Measurements from ENCODE around the gene KRT80. TPM values are rescaled to one million over a fixed set of nuclear protein-coding genes. Genes with fewer than 3 reads are reported as not detected.

KRT80 gene
- total and polyA plus RNA-seq, 2 of the 13 experiments (the other 11 are each of a cell fraction or from before 2014, with no cell fraction given), result 0.27 to 0.53 TPM

DNA sequence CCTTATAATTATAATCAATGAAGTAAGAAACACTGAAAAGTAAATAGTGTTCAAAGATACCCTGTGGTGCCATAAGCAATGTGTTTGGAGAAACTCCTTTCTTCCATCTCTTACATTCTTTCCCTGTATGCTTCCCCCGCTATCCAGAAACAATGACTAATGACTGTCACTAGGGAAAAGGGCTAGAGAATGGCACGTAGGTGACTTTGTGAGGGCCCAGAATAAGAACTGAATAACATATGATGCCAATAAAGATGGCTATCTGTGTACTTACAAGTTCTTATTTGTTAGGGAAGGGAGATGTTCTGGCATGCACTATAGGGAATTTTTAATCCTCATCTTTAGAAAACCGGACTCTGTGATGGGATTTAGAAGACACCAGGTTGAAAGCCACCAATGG, 36.6 kb upstream of the KRT80 start:
- no peak for TF ChIP-seq EZH2 (conservative IDR thresholded peaks at IDR 0.05; ENCODE audit: low read depth, low read length)
- DNase-seq (ENCODE audit: low spot score) (no peak), FAIRE-seq (no peak), ATAC-seq (no peak)
- intact Hi-C loops (cut with micrococcal nuclease; ENCODE audit: unreplicated experiment), result no loop called here
- Histone ChIP-seq H3K79me2 (ENCODE audit: insufficient read depth, low read length) (no peaks in the 10 kb centered on the region), H2AFZ (ENCODE audit: low read length) (no peak overlapping the region), H3K4me1 (ENCODE audit: insufficient read depth, low read length) (no peaks in the 10 kb centered on the region), H4K20me1 (ENCODE audit: insufficient read depth, low read length) (no peaks in the 10 kb centered on the region), H3K27me3 (ENCODE audit: control insufficient read depth in 1 of 2, insufficient read depth in 2 of 2, low read length in 2 of 2) (peaks cover 0 to 35% of the 10 kb centered on the region in 2 experiments), H3K9me3 (ENCODE audit: low read length) (no peaks in the 10 kb centered on the region), H3K27ac (ENCODE audit: extremely low read length, insufficient read depth, low read length) (no peak overlapping the region), H3K9ac (ENCODE audit: insufficient read depth, low read depth, low read length) (no peak overlapping the region), H3K36me3 (replicated peaks in 1 of 2; ENCODE audit: control insufficient read depth in 1 of 2, insufficient read depth in 2 of 2, low read length in 2 of 2) (no peaks in the 10 kb centered on the region), H3K4me3 (replicated peaks in 1 of 3; ENCODE audit: insufficient read depth in 1 of 3, low read depth in 2 of 3, low read length in 3 of 3) (no peak overlapping the region), H3K4me2 (ENCODE audit: low read depth, low read length) (no peak overlapping the region)
- ChIA-PET CTCF (ENCODE audit: low intra/inter-chr PET ratio, low total read pairs) (no interaction called here), POLR2A (no interaction called here)
- WGBS (ENCODE audit: low lambda C conversion rate), result 1% methylated on average over 3 of the region's 3 CpGs
- no TSS peak for BruUV-seq (replicated peaks)
- in situ Hi-C loops (cut with HindIII; ENCODE audit: extremely low pct_ligation_motif_present, low pct_unique_long_range_greater_than_20kb), result no loop called here

DNA sequence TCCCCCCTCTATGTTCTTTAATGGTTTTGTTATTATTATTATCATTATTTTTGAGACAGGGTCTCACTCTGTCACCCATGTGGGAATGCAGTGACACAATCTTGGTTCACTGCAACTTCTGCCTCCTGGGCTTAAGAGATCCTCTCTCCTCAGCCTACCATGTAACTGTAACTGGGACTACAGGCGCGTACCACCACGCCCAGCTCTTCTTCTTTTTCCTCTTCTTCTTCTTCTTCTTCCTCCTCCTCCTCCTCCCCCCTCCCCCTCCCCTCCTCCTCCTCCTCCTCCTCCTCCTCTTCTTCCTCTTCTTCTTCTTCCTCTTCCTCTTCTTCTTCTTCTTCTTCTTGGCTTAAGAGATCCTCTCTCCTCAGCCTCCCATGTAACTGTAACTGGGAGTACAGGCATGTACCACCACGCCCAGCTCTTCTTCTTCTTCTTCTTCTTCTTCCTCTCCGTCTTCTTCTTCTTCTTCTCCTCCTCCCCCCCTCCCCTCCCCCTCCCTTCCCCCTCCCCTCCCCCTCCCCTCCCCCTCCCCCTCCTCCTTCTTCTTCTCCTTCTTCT, 35.9 kb upstream of the KRT80 start:
- Histone ChIP-seq H3K9ac (ENCODE audit: insufficient read depth, low read depth, low read length) (no peak overlapping the region), H3K27ac (ENCODE audit: extremely low read length, insufficient read depth, low read length) (no peak overlapping the region), H3K4me1 (ENCODE audit: insufficient read depth, low read length) (peaks cover 3% of the 10 kb centered on the region; the same call in 1 of the 2 replicates), H3K27me3 (ENCODE audit: control insufficient read depth in 1 of 2, insufficient read depth in 2 of 2, low read length in 2 of 2) (peaks cover 0 to 32% of the 10 kb centered on the region in 2 experiments), H2AFZ (ENCODE audit: low read length) (no peak overlapping the region), H3K79me2 (ENCODE audit: insufficient read depth, low read length) (no peaks in the 10 kb centered on the region), H4K20me1 (ENCODE audit: insufficient read depth, low read length) (no peaks in the 10 kb centered on the region), H3K9me3 (ENCODE audit: low read length) (no peaks in the 10 kb centered on the region), H3K4me3 (replicated peaks in 1 of 3; ENCODE audit: insufficient read depth in 1 of 3, low read depth in 2 of 3, low read length in 3 of 3) (no peak overlapping the region), H3K4me2 (ENCODE audit: low read depth, low read length) (no peak overlapping the region), H3K36me3 (replicated peaks in 1 of 2; ENCODE audit: control insufficient read depth in 1 of 2, insufficient read depth in 2 of 2, low read length in 2 of 2) (no peaks in the 10 kb centered on the region)
- TF ChIP-seq NBN (conservative IDR thresholded peaks at IDR 0.05) (no peak), HNRNPK (IDR thresholded peaks at IDR 0.05; ENCODE audit: low read depth, low read length, poor library complexity, severe bottlenecking) (peak; percentile 33), ZNF501 (CRISPR knock-in tag; IDR thresholded peaks at IDR 0.05) (no peak), NFYB (CRISPR knock-in tag; IDR thresholded peaks at IDR 0.05) (no peak), KAT8 (CRISPR knock-in tag; IDR thresholded peaks at IDR 0.05) (no peak)
- TF ChIP-seq, protein P1, sequence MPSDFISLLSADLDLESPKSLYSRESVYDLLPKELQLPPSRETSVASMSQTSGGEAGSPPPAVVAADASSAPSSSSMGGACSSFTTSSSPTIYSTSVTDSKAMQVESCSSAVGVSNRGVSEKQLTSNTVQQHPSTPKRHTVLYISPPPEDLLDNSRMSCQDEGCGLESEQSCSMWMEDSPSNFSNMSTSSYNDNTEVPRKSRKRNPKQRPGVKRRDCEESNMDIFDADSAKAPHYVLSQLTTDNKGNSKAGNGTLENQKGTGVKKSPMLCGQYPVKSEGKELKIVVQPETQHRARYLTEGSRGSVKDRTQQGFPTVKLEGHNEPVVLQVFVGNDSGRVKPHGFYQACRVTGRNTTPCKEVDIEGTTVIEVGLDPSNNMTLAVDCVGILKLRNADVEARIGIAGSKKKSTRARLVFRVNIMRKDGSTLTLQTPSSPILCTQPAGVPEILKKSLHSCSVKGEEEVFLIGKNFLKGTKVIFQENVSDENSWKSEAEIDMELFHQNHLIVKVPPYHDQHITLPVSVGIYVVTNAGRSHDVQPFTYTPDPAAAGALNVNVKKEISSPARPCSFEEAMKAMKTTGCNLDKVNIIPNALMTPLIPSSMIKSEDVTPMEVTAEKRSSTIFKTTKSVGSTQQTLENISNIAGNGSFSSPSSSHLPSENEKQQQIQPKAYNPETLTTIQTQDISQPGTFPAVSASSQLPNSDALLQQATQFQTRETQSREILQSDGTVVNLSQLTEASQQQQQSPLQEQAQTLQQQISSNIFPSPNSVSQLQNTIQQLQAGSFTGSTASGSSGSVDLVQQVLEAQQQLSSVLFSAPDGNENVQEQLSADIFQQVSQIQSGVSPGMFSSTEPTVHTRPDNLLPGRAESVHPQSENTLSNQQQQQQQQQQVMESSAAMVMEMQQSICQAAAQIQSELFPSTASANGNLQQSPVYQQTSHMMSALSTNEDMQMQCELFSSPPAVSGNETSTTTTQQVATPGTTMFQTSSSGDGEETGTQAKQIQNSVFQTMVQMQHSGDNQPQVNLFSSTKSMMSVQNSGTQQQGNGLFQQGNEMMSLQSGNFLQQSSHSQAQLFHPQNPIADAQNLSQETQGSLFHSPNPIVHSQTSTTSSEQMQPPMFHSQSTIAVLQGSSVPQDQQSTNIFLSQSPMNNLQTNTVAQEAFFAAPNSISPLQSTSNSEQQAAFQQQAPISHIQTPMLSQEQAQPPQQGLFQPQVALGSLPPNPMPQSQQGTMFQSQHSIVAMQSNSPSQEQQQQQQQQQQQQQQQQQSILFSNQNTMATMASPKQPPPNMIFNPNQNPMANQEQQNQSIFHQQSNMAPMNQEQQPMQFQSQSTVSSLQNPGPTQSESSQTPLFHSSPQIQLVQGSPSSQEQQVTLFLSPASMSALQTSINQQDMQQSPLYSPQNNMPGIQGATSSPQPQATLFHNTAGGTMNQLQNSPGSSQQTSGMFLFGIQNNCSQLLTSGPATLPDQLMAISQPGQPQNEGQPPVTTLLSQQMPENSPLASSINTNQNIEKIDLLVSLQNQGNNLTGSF (CRISPR knock-in tag; IDR thresholded peaks at IDR 0.05), result no peak
- TF ChIP-seq, protein P2, sequence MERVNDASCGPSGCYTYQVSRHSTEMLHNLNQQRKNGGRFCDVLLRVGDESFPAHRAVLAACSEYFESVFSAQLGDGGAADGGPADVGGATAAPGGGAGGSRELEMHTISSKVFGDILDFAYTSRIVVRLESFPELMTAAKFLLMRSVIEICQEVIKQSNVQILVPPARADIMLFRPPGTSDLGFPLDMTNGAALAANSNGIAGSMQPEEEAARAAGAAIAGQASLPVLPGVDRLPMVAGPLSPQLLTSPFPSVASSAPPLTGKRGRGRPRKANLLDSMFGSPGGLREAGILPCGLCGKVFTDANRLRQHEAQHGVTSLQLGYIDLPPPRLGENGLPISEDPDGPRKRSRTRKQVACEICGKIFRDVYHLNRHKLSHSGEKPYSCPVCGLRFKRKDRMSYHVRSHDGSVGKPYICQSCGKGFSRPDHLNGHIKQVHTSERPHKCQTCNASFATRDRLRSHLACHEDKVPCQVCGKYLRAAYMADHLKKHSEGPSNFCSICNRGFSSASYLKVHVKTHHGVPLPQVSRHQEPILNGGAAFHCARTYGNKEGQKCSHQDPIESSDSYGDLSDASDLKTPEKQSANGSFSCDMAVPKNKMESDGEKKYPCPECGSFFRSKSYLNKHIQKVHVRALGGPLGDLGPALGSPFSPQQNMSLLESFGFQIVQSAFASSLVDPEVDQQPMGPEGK (CRISPR knock-in tag; IDR thresholded peaks at IDR 0.05), result no peak
- TF ChIP-seq, protein P3, sequence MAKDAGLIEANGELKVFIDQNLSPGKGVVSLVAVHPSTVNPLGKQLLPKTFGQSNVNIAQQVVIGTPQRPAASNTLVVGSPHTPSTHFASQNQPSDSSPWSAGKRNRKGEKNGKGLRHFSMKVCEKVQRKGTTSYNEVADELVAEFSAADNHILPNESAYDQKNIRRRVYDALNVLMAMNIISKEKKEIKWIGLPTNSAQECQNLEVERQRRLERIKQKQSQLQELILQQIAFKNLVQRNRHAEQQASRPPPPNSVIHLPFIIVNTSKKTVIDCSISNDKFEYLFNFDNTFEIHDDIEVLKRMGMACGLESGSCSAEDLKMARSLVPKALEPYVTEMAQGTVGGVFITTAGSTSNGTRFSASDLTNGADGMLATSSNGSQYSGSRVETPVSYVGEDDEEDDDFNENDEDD (CRISPR knock-in tag; IDR thresholded peaks at IDR 0.05; ENCODE audit: borderline replicate concordance), result no peak
- in situ Hi-C loops (cut with HindIII; ENCODE audit: extremely low pct_ligation_motif_present, low pct_unique_long_range_greater_than_20kb), result no loop called here
- BruUV-seq (replicated peaks), result no TSS peak
- DNase-seq (ENCODE audit: low spot score), result no peak
- no peak for FAIRE-seq
- POLR2A ChIA-PET, result no interaction called here
- no peak for ATAC-seq
- intact Hi-C loops (cut with micrococcal nuclease; ENCODE audit: unreplicated experiment), result no loop called here
- CTCF ChIA-PET (ENCODE audit: low intra/inter-chr PET ratio, low total read pairs), result no interaction called here
- 44% methylated on average over 5 of the region's 5 CpGs for WGBS (ENCODE audit: low lambda C conversion rate)
